ENCODE results near the gene SENP8.
A peak's percentile ranks its signal among the peaks of the same experiment; 100 is the strongest.
"Not testable (repeated sequence)": the region's sequence is repeated elsewhere in the genome, so short reads cannot be mapped to it uniquely, and the experiment has no call there.

Gene SENP8

GRCh38 chr15:72118017-72118978, at the start of gene SENP8, which contains the start of gene MYO9A:
TSS of gene SENP8 (plus strand) at chr15:72118403. CDS start at chr15:72139624, 21,221 bp downstream.
TSS of gene MYO9A (minus strand) at chr15:72118150. CDS start at chr15:72046563, 71,587 bp downstream.
- DNase-seq (ENCODE audit: low read depth) = peak; percentile 97
- peak; percentile 2 for TF ChIP-seq CTCF (IDR thresholded peaks at IDR 0.05; ENCODE audit: low read depth, low read length, missing control alignments)
- peak within 1 kb of the TSS; percentile 98 for H3K4me3 ChIP-seq (ENCODE audit: low read depth, low read length)

- no peak for TF ChIP-seq CTCF (IDR thresholded peaks at IDR 0.05; ENCODE audit: low read depth, low read length, missing control alignments)
Measured at GRCh38 chr15:72068856-72069255, 49.3 kb upstream of the SENP8 start.

GRCh38 chr15:72070817-72071447, 47.3 kb upstream of the SENP8 start:
- TF ChIP-seq CTCF (IDR thresholded peaks at IDR 0.05; ENCODE audit: low read depth, low read length, missing control alignments) = no peak
- no peak overlapping the region for H3K4me3 ChIP-seq (ENCODE audit: low read depth, low read length)
- DNase-seq (ENCODE audit: low read depth) = no peak

More at GRCh38 chr15:72068856-72069255, 49.3 kb upstream of the SENP8 start:
- DNase-seq (ENCODE audit: low read depth) = no peak
- H3K4me3 ChIP-seq (ENCODE audit: low read depth, low read length) = no peak overlapping the region

GRCh38 chr15:72071448-72071825, 46.8 kb upstream of the SENP8 start:
- H3K4me3 ChIP-seq (ENCODE audit: low read depth, low read length); DNase-seq (ENCODE audit: low read depth): not testable (repeated sequence)

GRCh38 chr15:72074335-72075060, 43.7 kb upstream of the SENP8 start:
- no peak overlapping the region for H3K4me3 ChIP-seq (ENCODE audit: low read depth, low read length)
- TF ChIP-seq CTCF (IDR thresholded peaks at IDR 0.05; ENCODE audit: low read depth, low read length, missing control alignments) = no peak
- DNase-seq (ENCODE audit: low read depth) = no peak

- no peak for TF ChIP-seq CTCF (IDR thresholded peaks at IDR 0.05; ENCODE audit: low read depth, low read length, missing control alignments)
- no peak for DNase-seq (ENCODE audit: low read depth)
- H3K4me3 ChIP-seq (ENCODE audit: low read depth, low read length) = no peak overlapping the region
Measured at GRCh38 chr15:72077950-72078349, 40.3 kb upstream of the SENP8 start.

GRCh38 chr15:72078887-72079286, 39.3 kb upstream of the SENP8 start:
- no peak for DNase-seq (ENCODE audit: low read depth)
- H3K4me3 ChIP-seq (ENCODE audit: low read depth, low read length) = no peak overlapping the region
- no peak for TF ChIP-seq CTCF (IDR thresholded peaks at IDR 0.05; ENCODE audit: low read depth, low read length, missing control alignments)

Measured in GM12864 (cell line).